Common myeloid progenitor, CD34-positive (primary cell): ENCODE data around the gene MMEL1.

Experiments used
- CTCF ChIA-PET: fragments of 350-600 bp; sonication (Branson Sonifier 250); formaldehyde crosslinking; loops from one replicate; lab custom pipeline; 2021; ENCODE audit warnings: antibody characterized with exemption; lab: Charles Lee
- POLR2A ChIA-PET: fragments of 350-600 bp; sonication (Branson Sonifier 250); formaldehyde crosslinking; loops from one replicate; lab custom pipeline; 2021; ENCODE audit warnings: antibody characterized with exemption; lab: Charles Lee
- DNase-seq, 3 donors: peaks; one replicate each; pipeline versions ENCODE4 v3.0.0 to v3.0.0-alpha.2; 2013
- H3K27ac ChIP-seq, 2 experiments: 1 replicate in 1 of 2; 2 replicates in 1 of 2; pipeline ENCODE4 v1.7.0; 2013; ENCODE audit warnings: inconsistent platforms in 2 of 2, low read length in 2 of 2, mild to moderate bottlenecking in 2 of 2, low read depth in 1 of 2, moderate library complexity in 1 of 2; ENCODE audit not compliant: severe bottlenecking in 2 of 2, insufficient read depth in 1 of 2, poor library complexity in 1 of 2
- H3K27me3 ChIP-seq, 5 experiments: replicated peaks in 2 of 5; 1 replicate in 3 of 5; 2 replicates in 2 of 5; pipeline versions ENCODE4 v1.6.1 to v1.7.0; 2013; ENCODE audit warnings: low read length in 4 of 5, mild to moderate bottlenecking in 2 of 5, moderate library complexity in 2 of 5, inconsistent platforms in 1 of 5; ENCODE audit not compliant: insufficient read depth in 5 of 5, control insufficient read depth in 4 of 5
- H3K36me3 ChIP-seq, 4 experiments: 1 replicate in 2 of 4; 2 replicates in 2 of 4; pipeline versions ENCODE4 v1.6.1 to v1.7.0; 2013; ENCODE audit warnings: low read length in 3 of 4, control low read depth in 1 of 4, mild to moderate bottlenecking in 1 of 4; ENCODE audit not compliant: control insufficient read depth in 4 of 4, insufficient read depth in 4 of 4
- H3K4me1 ChIP-seq, 4 experiments: 1 replicate in 3 of 4; 2 replicates in 1 of 4; pipeline versions ENCODE4 v1.6.1 to v1.7.1; 2013; ENCODE audit warnings: low read length in 3 of 4, mild to moderate bottlenecking in 3 of 4, control low read depth in 1 of 4, inconsistent platforms in 1 of 4, moderate library complexity in 1 of 4; ENCODE audit not compliant: control insufficient read depth in 4 of 4, insufficient read depth in 4 of 4; ENCODE audit errors: control extremely low read depth in 1 of 4
- H3K4me3 ChIP-seq, 7 experiments: 1 replicate in 4 of 7; 2 replicates in 3 of 7; pipeline versions ENCODE4 v1.5.1 to v1.7.0; 2013; ENCODE audit warnings: mild to moderate bottlenecking in 7 of 7, low read length in 6 of 7, moderate library complexity in 6 of 7, inconsistent platforms in 2 of 7, low read depth in 2 of 7, control low read depth in 1 of 7; ENCODE audit not compliant: insufficient read depth in 4 of 7, control insufficient read depth in 1 of 7; ENCODE audit errors: extremely low read depth in 1 of 7
- H3K9me3 ChIP-seq, 5 experiments: 1 replicate in 4 of 5; 2 replicates in 1 of 5; pipeline versions ENCODE4 v1.6.1 to v1.7.1; 2013; ENCODE audit warnings: low read length in 4 of 5, mild to moderate bottlenecking in 2 of 5, inconsistent platforms in 1 of 5, low read depth in 1 of 5, moderate library complexity in 1 of 5; ENCODE audit not compliant: control insufficient read depth in 4 of 5, insufficient read depth in 2 of 5; ENCODE audit errors: control extremely low read depth in 1 of 5
- WGBS: methylation state at CpG from one replicate; pipeline ENCODE4 v1.1.5; 2013; ENCODE audit not compliant: insufficient coverage; 5-methylcytosine and 5-hydroxymethylcytosine counted together

Gene MMEL1

GRCh38 chr1:2606881-2607621 is 25.8 kb downstream of the MMEL1 start:
- Histone ChIP-seq H3K36me3 (no peaks in the 10 kb centered on the region), H3K9me3 (no peaks in the 10 kb centered on the region), H3K27ac (no peak overlapping the region), H3K4me3 (no peak overlapping the region), H3K4me1 (no peaks in the 10 kb centered on the region), H3K27me3 (peaks cover 0 to 19% (median 1%) of the 10 kb centered on the region in 5 experiments)
- WGBS, result 90% methylated on average over 33 of the region's 36 CpGs
- POLR2A ChIA-PET, result interaction anchor here (0.6 kb wide), 1 partner anchor 1171 kb away, joined by 3 read pairs; no protein-coding TSS in a partner anchor
- CTCF ChIA-PET, result no interaction called here
- no peak for DNase-seq

- Histone ChIP-seq H3K4me1 (no peaks in the 10 kb centered on the region), H3K36me3 (no peaks in the 10 kb centered on the region), H3K27me3 (peaks cover 0 to 24% (median 0%) of the 10 kb centered on the region in 5 experiments), H3K9me3 (no peaks in the 10 kb centered on the region), H3K27ac (no peak overlapping the region), H3K4me3 (no peak overlapping the region)
- WGBS, result 81% methylated on average over 11 of the region's 15 CpGs
- DNase-seq, result no peak
- CTCF ChIA-PET, result no interaction called here
- POLR2A ChIA-PET, result no interaction called here
These were observed 26.4 kb downstream of the MMEL1 start for GRCh38 chr1:2606396-2606880.

GRCh38 chr1:2605509-2606395 is 27.1 kb downstream of the MMEL1 start:
- no peak for DNase-seq
- H3K27ac ChIP-seq, result no peak overlapping the region
- no peaks in the 10 kb centered on the region for H3K4me1 ChIP-seq
- WGBS, result 97% methylated on average over 39 of the region's 48 CpGs
- H3K9me3 ChIP-seq, result no peaks in the 10 kb centered on the region
- H3K36me3 ChIP-seq, result no peaks in the 10 kb centered on the region
- ChIA-PET CTCF (no interaction called here), POLR2A (no interaction called here)
- H3K27me3 ChIP-seq, result peaks cover 0 to 19% (median 0%) of the 10 kb centered on the region in 5 experiments
- no peak overlapping the region for H3K4me3 ChIP-seq

GRCh38 chr1:2604844-2605508 is 27.8 kb downstream of the MMEL1 start:
- ChIA-PET CTCF (no interaction called here), POLR2A (no interaction called here)
- H3K4me1 ChIP-seq, result no peaks in the 10 kb centered on the region
- no peak overlapping the region for H3K27ac ChIP-seq
- H3K36me3 ChIP-seq, result no peaks in the 10 kb centered on the region
- no peak overlapping the region for H3K4me3 ChIP-seq
- peaks cover 0 to 14% (median 0%) of the 10 kb centered on the region in 5 experiments for H3K27me3 ChIP-seq
- no peaks in the 10 kb centered on the region for H3K9me3 ChIP-seq
- DNase-seq, result no peak
- 96% methylated on average over 11 of the region's 14 CpGs for WGBS

GRCh38 chr1:2604156-2604843 is 28.5 kb downstream of the MMEL1 start:
- POLR2A ChIA-PET, result no interaction called here
- H3K36me3 ChIP-seq, result no peaks in the 10 kb centered on the region
- peaks cover 0 to 11% (median 0%) of the 10 kb centered on the region in 5 experiments for H3K27me3 ChIP-seq
- no peak overlapping the region for H3K27ac ChIP-seq
- H3K4me1 ChIP-seq, result no peaks in the 10 kb centered on the region
- no peak for DNase-seq
- WGBS, result 89% methylated on average over 16 of the region's 19 CpGs
- CTCF ChIA-PET, result no interaction called here
- H3K4me3 ChIP-seq, result no peak overlapping the region
- no peaks in the 10 kb centered on the region for H3K9me3 ChIP-seq

- CTCF ChIA-PET, result no interaction called here
- WGBS, result 91% methylated on average over 24 of the region's 25 CpGs
- POLR2A ChIA-PET, result no interaction called here
- Histone ChIP-seq H3K27me3 (peaks cover 0 to 13% (median 0%) of the 10 kb centered on the region in 5 experiments), H3K27ac (no peak overlapping the region), H3K36me3 (no peaks in the 10 kb centered on the region), H3K9me3 (peaks cover 0 to 4% (median 1%) of the 10 kb centered on the region in 5 experiments), H3K4me1 (no peaks in the 10 kb centered on the region), H3K4me3 (no peak overlapping the region)
- no peak for DNase-seq
These were observed 29.2 kb downstream of the MMEL1 start for GRCh38 chr1:2603521-2604155.
